GM21786 (cell line): ENCODE results near the gene SPHK1.

Experiments
- ATAC-seq: cut with Tn5 transposase; IDR thresholded peaks from one replicate; pipeline ENCODE4 v1.9.1; 2021; ENCODE audit not compliant: unreplicated experiment

The SPHK1 gene

GRCh38 chr17:76360461-76360860 lies 23.9 kb upstream of the SPHK1 start:
- no peak for ATAC-seq

- ATAC-seq = no peak
These were observed 21.1 kb upstream of the SPHK1 start for GRCh38 chr17:76363107-76363842.

GRCh38 chr17:76365256-76365903 lies 19.0 kb upstream of the SPHK1 start:
- ATAC-seq = no peak

- no peak for ATAC-seq
These were observed 18.2 kb upstream of the SPHK1 start for GRCh38 chr17:76366247-76366646.

- no peak for ATAC-seq
These were observed 16.8 kb upstream of the SPHK1 start for GRCh38 chr17:76367642-76368041.

GRCh38 chr17:76368545-76368944 lies 15.9 kb upstream of the SPHK1 start:
- ATAC-seq = no peak

- ATAC-seq = no peak
These were observed 15.0 kb upstream of the SPHK1 start for GRCh38 chr17:76369379-76369778.

GRCh38 chr17:76369804-76370203 lies 14.6 kb upstream of the SPHK1 start:
- no peak for ATAC-seq

GRCh38 chr17:76370261-76370993 lies 14.0 kb upstream of the SPHK1 start:
- no peak for ATAC-seq

GRCh38 chr17:76371656-76372628 lies 12.5 kb upstream of the SPHK1 start:
- ATAC-seq = no peak

GRCh38 chr17:76376318-76377133 lies 7.9 kb upstream of the SPHK1 start:
- ATAC-seq = no peak

GRCh38 chr17:76378548-76379274 lies 5.7 kb upstream of the SPHK1 start:
- no peak for ATAC-seq

- no peak for ATAC-seq
These were observed 5.2 kb upstream of the SPHK1 start for GRCh38 chr17:76379275-76379641.

- no peak for ATAC-seq
These were observed 4.6 kb upstream of the SPHK1 start for GRCh38 chr17:76379646-76380376.

- no peak for ATAC-seq
These were observed 2.6 kb upstream of the SPHK1 start for GRCh38 chr17:76381633-76382350.

- ATAC-seq = no peak
These were observed 2.0 kb upstream of the SPHK1 start for GRCh38 chr17:76382351-76382802.

GRCh38 chr17:76382803-76383545 lies 1.4 kb upstream of the SPHK1 start:
- ATAC-seq = no peak
